Eye (tissue), 1 donor: ENCODE data around the gene SPDYE1.
"Not testable (repeated sequence)": the region's sequence is repeated elsewhere in the genome, so short reads cannot be mapped to it uniquely, and the experiment has no call there.

Experiments
- DNase-seq: peaks from one replicate; pipeline ENCODE4 v3.0.0-alpha.2; 2015

The SPDYE1 gene, protein sequence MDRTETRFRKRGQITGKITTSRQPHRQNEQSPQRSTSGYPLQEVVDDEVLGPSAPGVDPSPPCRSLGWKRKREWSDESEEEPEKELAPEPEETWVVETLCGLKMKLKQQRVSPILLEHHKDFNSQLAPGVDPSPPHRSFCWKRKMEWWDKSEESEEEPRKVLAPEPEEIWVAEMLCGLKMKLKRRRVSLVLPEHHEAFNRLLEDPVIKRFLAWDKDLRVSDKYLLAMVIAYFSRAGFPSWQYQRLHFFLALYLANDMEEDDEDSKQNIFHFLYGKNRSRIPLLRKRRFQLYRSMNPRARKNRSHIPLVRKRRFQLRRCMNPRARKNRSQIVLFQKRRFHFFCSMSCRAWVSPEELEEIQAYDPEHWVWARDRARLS

DNA sequence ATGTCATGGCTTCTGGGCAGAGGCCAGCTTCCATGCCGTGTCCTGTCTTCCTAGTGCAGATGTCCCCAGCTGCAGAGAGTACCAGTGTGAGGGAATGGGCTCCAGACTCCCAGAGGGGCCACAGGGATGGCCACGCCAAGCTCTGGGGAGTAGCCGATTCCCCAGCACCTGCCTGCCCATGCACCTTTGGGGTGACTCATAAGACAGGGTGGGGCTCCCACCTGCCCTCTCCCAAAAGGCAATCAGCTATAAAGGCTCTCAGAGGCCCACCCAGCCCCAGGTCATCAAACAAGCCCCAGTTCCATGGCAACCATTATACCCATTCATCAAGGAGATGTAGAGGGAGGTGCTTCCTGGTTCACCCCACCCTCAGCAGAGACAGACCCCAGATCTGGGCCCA lies at the start of gene SPDYE1:
Gene SPDYE1, plus strand, starts transcription at position 366 of the 400 bp plus-strand sequence. CDS start 2,053 bp downstream, outside the sequence.
- DNase-seq = not testable (repeated sequence)

DNA sequence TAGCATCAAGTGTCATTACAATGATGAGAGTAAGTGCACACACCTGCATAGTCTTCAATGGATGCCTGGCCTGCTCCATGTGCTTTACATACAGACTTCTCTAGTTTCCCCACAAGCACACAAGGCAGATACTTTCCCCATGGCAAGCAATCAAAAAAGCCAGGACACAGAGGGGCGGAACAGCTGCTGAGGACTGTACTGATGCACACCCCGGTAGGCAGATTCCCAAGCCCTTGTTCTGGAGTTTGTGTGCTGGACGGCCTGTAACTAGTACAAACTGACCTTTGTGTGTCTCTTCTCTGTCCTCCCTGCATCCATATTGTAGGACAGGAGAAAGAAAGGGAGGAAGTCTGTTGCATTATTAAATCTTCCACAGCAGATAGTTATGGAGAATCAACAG lies 45.7 kb upstream of the SPDYE1 start:
- no peak for DNase-seq

DNA sequence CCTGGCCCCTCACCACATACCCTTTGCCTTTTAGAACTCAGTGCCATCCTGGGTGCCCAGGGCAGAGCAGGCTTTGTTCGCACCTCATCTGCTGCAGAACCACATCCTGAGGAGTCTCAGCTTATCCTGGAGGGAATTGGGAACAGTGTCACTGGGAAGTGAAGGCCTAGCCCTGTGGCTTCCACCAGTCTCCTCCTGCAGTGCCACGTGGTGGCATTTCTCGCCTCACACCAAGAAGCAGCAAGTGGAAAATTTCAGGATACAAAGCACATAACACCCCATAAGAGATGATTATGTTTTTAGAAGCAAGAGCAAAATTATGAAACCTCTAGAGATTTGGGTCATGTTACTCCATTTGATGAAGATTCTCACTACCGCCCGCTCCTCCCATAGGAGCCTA lies 44.6 kb upstream of the SPDYE1 start:
- DNase-seq = no peak

DNA sequence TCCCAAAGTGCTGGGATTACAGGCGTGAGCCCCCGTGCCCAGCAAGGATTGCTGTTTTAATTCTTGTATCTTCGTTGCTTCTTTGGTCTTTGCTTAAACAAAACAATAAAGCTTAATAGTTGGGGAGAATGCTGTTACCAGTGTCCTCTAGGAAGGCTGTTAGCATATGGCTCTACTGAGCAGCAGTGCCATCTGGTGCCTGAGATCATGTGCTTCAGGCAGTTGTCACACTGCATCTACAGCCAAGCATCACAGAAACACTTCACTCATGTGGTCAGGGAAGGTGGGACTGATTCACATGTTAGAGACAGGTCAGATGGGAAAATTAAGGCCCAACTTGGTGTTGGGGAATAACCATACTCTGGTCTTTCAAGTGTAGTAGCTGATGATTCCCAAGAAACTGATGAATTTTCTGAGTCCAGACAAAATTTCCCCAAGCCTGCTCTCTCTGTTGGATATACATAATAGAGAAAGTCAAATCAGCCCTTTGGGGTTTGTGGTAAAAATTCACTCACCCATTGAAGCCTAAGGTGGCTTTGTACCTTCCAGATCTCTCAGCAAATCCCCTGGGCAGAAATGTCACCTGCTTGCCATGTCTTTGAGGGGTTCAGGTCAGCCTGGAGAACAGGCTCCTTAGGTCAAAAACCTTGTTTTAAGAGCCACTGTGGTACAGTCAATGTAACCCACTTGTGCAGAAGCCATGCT lies 43.0 kb upstream of the SPDYE1 start:
- peak; percentile 70 for DNase-seq

DNA sequence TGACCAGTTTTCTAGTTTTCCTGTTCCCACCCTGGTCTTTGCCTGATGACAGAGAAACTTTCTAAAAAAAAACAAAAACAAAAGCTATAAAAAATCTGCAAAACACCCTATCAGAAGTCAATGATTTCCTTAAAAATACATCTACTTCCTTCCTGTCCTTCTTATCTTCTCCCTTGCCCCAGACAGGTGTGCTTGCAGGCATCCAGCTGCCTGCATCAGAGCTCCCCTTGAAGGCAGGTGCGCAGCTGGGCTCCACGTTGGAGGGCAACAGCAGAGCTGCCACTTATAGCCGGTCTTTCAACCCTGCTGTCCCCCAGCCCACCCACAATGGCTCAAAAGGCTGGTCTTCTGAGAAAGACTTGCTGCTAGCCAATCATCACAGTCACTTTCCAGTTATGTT lies 41.7 kb upstream of the SPDYE1 start:
- DNase-seq = no peak

DNA sequence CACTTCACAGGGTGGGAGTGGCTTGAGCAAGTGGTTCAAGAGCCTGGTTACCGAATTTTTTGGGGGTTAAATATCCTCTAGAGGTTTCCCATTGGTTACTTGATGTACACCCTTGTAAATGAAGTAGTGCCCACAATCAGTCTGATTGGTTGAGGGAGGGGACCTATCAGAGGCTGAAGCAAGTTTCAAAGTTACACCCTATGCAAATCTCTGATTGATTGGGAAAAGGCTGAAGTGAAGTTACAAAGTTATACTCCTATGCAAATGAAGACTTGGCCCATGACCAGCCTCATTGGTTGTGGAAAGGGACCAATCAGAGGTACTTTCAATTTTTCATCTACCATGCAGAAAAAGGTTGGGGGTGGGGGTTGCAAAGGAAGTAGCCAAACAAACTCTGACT lies 36.8 kb upstream of the SPDYE1 start:
- DNase-seq = no peak

DNA sequence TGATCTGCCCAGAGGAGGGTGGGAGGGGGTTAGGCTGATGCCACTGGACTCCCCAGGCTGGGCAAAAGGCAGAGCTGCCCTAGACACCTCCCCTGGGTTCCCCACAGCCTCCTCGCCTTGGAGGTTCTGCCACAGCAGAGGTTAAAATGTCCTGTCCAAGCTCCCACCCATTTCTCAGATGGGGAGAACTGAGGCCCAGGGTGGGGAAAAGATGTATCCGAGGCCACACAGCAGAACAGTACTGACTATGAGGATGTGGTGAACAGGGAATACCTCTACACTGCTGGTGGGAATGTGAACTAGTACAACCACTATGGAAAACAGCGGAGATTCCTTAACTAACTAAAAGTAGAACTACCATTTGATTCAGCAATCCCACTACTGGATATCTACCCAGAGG lies 31.3 kb upstream of the SPDYE1 start:
- DNase-seq = not testable (repeated sequence)

DNA sequence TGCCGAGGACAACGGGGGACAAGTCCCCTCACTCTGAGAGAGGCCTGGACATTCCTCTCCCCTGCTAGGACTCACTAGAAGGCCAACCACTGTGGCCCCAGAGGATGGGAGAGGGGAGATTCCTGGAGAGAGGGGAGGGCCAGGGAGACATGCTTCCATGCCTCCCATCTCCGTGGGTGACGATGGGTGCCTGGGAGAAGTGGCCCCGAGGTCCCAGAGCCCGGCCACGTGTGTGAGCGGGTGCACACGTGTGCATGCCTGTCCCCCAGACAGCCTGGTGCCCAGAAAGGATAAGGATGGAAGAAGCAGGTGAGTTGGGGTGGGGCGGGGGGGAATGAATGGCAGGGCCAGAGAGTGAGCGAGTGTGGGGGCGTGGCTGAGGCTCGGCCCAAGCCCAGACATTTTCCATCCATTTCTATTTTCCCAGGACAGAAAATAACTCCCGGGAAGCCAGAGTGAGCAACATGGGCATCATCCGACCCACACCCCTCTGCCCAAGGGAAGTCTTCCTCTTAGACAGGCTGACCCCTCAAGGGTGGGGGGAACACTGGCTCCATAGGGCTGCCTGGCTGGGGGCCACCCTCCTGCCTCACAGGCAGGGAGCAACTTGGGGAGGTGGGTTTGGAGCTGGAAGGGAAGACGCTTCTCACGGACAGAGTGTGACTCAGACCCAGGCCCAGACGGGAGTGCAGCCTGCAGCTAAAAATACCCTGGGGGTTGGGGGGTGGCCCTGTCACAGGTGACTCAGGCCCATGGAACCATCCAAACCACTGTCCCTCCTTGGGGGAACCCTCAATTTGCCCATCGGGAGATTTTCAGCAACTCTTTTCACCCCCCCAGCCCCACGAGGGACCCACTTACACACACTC lies 29.3 kb upstream of the SPDYE1 start:
- DNase-seq = not testable (repeated sequence)

DNA sequence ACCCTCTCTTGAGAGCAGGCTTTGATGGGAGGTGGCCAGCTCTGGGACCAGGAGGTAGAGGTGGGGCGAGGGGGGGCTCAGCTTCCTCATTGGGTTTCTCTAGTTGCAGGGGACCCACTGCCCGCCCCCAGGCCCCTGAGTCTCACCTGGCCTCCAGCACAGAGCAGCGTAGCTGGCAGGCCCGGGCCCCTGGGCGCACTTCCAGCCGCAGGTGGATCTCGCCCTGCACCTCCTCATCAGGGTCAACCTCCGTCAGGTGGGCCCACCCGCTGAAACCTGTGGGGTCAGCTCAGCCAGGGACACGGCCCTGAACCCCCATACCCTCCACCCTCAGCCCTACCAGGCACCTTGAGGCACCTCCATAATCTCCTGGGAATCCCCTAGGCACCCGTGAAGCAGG lies 28.1 kb upstream of the SPDYE1 start:
- not testable (repeated sequence) for DNase-seq

DNA sequence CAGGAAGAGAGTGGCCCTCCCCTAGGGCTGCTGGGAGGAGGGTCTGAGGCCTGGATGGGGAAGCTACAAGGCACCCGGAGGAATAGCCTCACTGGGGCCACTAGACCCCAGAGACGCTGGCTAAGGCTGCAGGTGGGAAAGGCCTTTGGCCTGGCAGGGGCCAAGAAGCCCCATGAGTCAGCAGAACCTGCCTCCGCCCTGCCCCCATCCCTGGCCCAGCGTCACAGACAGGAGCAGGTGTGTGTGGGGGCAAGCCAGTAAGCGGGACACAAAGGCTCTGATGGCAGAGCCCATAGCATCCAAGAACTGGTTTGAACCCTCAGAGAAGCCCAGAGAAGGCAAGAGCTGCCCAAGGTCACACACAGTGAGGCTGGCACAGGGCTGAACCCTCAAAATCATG lies 27.0 kb upstream of the SPDYE1 start:
- not testable (repeated sequence) for DNase-seq

DNA sequence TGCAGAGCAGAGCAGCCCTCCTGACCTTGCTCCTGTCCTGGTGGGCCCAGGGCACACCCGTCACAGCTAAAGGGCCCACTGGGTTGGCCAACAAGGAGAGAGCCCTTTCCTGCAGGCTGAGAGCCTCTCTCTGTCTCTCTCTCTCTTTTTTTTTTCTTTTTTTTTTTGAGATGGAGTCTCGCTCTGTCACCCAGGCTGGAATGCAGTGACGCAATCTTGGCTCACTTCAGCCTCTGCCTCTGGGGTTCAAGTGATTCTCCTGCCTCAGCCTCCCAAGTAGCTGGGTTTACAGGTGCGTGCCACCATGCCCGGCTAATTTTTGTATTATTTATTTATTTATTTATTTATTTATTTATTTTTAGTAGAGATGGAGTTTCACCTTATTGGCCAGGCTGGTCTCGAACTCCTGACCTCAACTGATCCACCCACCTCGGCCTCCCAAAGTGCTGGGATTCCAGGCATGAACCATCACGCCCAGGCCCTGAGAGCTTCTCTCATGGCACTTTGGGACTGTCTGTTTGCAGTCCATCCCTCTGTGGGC lies 23.6 kb upstream of the SPDYE1 start:
- DNase-seq = not testable (repeated sequence)

DNA sequence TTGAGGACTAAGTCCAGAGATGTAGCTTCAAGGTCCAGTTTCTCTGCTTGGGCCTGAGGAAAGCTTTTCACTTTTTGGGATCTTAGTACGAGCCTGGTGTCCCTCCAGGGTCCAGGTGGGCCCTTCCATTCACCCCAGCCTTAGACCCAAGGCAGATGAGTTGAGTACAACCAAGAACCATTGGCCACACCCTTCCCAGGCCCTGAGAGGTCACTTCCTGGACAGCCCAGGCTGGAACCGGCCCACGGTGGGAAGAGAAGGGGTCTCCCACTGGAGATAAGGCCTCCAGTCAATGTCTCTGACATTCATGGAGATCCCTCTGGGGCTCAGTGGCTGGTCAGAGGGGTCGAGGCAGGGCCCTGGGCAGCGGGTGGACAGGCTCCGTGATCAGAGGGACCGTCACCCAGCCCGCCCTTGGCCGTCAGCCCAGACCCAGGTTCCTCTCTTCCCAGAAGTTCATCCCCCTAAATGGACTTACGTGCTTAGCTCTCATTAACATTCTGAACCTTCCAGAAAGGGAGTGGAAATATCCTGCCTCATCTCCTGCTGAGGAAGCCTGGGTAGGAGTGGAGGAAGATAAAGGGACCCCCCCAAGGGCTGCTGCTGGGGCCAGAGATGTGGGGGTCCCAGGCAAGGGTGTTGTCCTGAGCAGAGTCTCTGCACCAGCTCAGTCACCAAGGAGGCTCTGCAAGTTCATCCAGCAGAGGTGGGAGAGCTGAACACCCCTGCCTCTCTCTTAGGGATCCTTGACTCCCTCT lies 22.8 kb upstream of the SPDYE1 start:
- DNase-seq = not testable (repeated sequence)

DNA sequence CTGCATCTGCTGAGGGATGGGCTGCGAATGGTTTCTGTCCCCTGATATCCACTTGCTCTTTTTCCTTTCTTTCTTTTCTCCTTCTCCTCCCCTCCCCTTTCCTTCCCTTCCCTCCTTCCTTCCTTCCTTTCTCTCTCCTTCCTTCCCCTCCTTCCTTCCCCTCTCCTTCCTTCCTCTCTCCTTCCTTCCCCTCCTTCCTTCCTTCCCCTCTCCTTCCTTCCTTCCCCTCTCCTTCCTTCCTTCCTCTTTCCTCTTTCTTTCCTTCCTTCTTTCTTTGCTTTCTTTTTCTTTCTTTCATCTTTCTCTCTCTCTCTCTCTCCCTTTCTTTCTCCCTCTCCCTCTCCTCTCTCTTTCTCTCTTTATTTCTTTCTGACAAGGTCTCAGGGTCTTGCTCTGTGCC lies 20.2 kb upstream of the SPDYE1 start:
- no peak for DNase-seq

DNA sequence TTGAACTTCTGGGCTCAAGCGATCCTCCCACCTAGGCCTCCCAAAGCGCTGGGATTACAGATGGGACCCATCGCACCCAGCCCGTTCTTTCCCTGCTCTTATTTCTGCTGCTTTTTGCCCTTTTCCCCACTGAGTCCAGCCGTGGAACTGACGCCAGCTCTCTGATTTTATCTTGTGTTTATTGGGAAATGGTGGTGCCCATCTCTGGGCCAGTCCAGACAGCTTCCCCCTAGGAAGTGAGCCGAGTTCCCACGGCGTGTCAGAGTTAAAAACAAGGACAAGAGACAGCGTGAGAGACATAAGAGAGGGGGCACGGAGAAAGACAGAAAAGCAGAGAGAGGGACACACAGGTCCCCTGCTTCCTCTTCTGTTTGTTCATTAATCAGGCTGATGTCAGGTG lies 19.6 kb upstream of the SPDYE1 start:
- not testable (repeated sequence) for DNase-seq

DNA sequence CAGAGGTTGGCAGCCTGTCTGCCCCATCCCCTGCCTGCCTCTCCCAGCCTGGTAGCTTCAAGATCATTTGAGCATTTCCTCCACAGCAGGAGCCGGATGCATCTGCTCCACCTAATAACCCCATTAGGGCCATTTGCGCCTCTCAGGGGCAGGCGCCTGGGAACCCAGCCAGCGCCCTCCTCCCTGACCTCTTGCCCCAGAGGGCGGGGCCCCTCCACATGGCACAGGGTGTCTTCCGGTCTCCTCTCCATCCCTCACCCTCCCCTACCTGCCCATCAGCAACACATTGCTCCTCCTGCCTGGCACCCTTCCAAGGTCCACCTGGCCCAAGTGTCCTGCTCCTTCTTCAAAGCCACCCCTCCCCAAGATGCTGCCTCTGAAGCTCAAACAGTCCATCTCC lies 14.8 kb upstream of the SPDYE1 start:
- DNase-seq = not testable (repeated sequence)

DNA sequence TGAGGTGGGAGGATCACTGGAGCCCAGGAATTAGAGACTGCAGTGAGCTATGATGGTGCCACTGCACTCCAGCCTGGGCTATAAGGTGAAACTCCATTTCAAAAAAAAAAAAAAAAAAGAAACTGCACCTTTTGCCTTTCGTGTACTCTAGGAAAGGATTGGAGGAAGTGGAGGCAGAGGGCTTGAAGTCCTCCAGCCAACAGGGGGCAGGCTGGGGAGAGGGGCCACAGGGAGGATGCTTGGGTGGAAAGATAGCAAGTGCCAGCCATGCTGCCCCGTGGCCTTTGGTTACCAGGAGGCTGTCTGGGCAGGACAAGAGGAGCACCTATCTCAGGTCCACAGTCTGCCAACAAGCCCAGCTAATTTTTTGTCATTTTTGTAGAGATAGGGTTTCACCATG lies 14.0 kb upstream of the SPDYE1 start:
- DNase-seq = not testable (repeated sequence)

DNA sequence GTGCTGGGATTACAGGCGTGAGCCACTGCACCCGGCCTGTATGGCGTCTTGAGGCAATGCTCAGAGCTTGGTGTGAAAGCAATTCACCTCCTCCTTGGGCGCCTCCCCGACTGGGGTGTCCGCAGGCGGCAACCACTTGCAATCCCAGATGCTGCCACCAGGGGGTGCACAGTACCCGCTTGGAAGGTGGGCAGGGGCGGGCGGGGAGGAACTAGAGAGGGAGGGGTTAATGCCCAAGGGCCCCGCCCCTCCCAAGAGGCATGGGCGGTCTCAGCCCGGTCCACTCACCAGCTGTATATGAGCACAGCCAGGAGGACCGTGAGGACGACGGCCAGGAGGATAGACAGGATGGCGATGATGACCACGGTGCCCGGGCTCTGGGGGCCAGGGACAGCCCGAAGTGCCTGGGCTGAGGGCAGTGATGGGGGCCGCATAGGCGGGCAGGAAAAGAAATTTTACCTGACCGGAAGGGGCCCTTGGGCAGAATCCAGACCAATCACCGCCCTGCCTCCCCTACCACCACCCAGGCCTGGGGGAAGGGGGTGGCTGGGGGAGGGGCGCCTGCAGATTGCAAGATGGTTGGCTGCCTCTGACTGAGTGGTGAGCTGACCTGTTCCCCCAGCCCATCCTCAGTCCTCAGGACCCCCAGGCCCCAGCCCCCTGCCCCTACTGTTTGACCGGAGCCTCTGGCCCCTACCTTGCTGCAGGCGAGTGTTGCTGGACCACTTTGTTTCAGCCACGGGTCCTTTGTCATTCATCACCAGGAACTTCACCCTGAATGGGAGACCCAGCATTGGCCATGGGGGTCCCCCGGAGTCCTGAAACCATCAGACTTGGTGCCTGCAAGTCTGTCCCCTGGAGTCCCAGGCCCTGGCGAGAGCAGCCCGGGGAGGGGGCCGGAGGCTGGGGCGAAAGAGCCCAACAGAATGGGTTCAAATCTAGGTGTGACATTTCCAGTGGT lies 11.5 kb upstream of the SPDYE1 start:
- DNase-seq = peak; percentile 75

DNA sequence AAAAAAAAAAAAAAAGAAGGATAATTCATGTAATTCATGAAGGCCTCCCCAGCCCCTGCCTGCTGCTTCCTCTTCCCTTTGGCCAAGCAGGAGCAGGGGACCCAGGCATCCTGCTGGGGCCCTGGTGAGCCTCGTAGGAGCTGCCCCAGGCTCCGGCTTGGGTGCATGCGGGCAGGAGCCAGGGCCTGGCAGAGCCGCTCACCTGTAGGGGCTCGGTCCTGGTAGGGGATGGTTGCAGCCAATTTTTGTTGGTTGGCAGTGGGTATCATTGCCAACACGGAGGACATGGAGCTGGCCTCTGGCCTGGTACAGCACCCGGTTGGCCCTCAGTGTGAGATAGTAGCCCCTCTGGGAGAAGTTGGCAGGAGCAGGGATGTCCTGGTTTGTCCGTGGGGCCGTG lies 10.2 kb upstream of the SPDYE1 start:
- not testable (repeated sequence) for DNase-seq

DNA sequence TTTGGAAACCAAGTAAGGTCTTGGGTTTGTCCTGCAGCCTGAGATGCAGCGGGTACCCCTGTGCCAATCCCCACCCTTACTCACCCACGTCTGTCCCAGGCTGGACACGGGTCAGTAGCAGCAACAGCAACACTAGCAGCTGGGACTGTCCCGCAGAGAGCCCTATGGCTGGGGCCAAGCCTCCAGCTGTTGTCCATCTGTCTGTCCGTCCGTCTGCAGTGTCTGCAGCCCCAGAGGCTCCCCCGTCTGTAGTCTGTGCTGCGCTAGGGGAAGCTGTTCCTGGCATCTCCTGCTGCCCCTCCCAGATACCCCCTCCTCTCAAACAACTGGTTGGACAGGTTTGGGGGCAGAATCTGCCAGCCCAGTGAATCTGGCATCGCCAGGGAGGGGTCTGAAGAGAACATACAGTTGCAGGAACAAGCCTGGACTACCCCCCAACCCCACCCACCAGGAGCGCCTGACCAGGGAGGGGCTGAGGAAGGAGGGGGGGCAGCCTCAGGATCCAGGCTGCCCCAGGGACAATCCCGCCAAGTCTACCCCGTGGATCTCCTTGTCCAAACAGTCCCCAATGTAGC lies 7.6 kb upstream of the SPDYE1 start:
- peak; percentile 11 for DNase-seq

DNA sequence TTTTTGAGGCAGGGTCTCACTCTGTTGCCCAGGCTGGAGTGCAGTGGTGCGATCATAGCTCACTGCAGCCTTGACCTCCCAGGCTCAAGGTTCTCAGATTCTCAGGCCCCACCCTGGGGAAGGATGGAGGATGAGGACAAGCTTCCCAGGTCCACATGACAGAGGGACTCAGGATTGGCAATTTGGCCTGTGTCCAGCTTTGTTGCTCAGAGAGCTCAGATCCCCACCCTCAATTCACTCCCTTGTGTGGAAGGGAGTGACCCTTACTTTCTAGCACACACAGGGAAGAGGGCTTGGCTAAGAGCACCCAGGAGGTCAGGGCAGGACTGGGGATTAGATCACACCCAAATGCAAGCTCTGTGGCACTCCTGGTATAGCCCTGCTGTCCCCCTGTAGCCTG lies 6.9 kb upstream of the SPDYE1 start:
- DNase-seq = not testable (repeated sequence)

DNA sequence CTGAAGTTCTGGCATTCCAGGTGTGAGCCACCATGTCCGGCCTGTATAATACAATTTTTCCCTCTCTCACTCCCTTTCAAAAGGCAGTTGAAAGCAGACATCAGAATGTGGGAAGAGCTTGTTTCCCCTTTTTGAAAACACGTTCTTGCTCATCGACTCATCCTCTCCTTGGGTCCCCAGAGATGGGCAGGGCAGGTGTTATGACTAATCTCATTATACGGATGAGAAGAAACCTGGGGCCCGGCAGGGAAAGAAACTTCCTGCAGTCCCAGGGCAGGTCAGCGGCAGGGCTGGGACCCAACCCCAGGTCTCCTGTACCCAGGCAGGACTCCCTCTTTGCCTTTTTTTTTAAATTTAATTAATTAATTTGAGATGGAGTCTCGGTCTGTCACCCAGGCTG lies 4.8 kb upstream of the SPDYE1 start:
- DNase-seq = peak; percentile 6
